HepG2 (cell line): ENCODE data around the gene HIVEP2. TPM values are rescaled to one million over a fixed set of nuclear protein-coding genes. Genes with fewer than 3 reads are reported as not detected.
A peak's percentile ranks its signal among the peaks of the same experiment; 100 is the strongest.

Experiments
- AGO1 ChIP-seq: fragments of 200-400 bp; formaldehyde crosslinking; IDR thresholded peaks from 2 replicates; pipeline ENCODE4 v1.6.1; 2017; ENCODE audit warnings: mild to moderate bottlenecking, low read depth, low read length, moderate library complexity; ENCODE audit not compliant: poor library complexity, severe bottlenecking
- ATAD3A ChIP-seq: sonication (generic); formaldehyde crosslinking; IDR thresholded peaks from 2 replicates; pipeline ENCODE4 v1.4.0; 2020; ENCODE audit warnings: missing genetic modification reagents
- CCAR2 ChIP-seq: fragments of 200-400 bp; formaldehyde crosslinking; optimal IDR thresholded peaks from 2 replicates; pipeline ENCODE3; 2018; ENCODE audit warnings: low read depth, mild to moderate bottlenecking, low read length, moderate library complexity
- HOXA3 ChIP-seq: sonication (generic); formaldehyde crosslinking; IDR thresholded peaks from 2 replicates; pipeline ENCODE4 v1.5.0; 2020; ENCODE audit warnings: missing genetic modification reagents
- KLF12 ChIP-seq: sonication (generic); formaldehyde crosslinking; IDR thresholded peaks from 2 replicates; pipeline ENCODE4 v1.4.0; 2020; ENCODE audit warnings: missing genetic modification reagents, borderline replicate concordance
- LCORL ChIP-seq, 2 experiments: fragments of 450-650 bp in 1 of 2; sonication (generic) in 1 of 2; formaldehyde crosslinking in 1 of 2; IDR thresholded peaks; 2 replicates each; pipeline versions ENCODE4 v1.5.0 to v1.6.1; 2017 to 2020; ENCODE audit warnings: antibody characterized with exemption in 1 of 2, missing genetic modification reagents in 1 of 2
- MTF2 ChIP-seq: sonication (generic); formaldehyde crosslinking; IDR thresholded peaks from 2 replicates; pipeline ENCODE4 v1.5.0; 2020; ENCODE audit warnings: missing genetic modification reagents, borderline replicate concordance
- MXI1 ChIP-seq: IDR thresholded peaks from 3 replicates; pipeline ENCODE4 v1.6.1; 2012; ENCODE audit warnings: low read depth, low read length, inconsistent platforms, borderline replicate concordance
- MYC ChIP-seq: sonication (generic); formaldehyde crosslinking; IDR thresholded peaks from 2 replicates; pipeline ENCODE4 v1.9.0; 2021; ENCODE audit warnings: missing genetic modification reagents, borderline replicate concordance
- NFRKB ChIP-seq: fragments of 450-650 bp; IDR thresholded peaks from 2 replicates; pipeline ENCODE4 v1.6.1; 2017
- NR2F1 ChIP-seq, 2 experiments: fragments of 450-650 bp in 1 of 2; formaldehyde crosslinking in 1 of 2; IDR thresholded peaks; 2 replicates each; pipeline versions ENCODE4 v1.5.0 to v1.6.1; 2016 to 2020; ENCODE audit warnings: mild to moderate bottlenecking in 1 of 2, missing compliant biosample characterization in 1 of 2, missing genetic modification reagents in 1 of 2, moderate library complexity in 1 of 2
- PRPF4 ChIP-seq: fragments of 200-400 bp; formaldehyde crosslinking; IDR thresholded peaks from 2 replicates; pipeline ENCODE4 v1.6.1; 2016; ENCODE audit warnings: low read length, low read depth; ENCODE audit not compliant: poor library complexity, severe bottlenecking
- RARG ChIP-seq: sonication (generic); formaldehyde crosslinking; IDR thresholded peaks from 2 replicates; pipeline ENCODE4 v1.4.0; 2020; ENCODE audit warnings: low read depth, mild to moderate bottlenecking, missing genetic modification reagents
- TAF15 ChIP-seq: fragments of 200-400 bp; formaldehyde crosslinking; IDR thresholded peaks from one replicate; pipeline ENCODE4 v1.6.1; 2018; ENCODE audit warnings: mild to moderate bottlenecking, low read depth, low read length; ENCODE audit not compliant: poor library complexity, severe bottlenecking
- TCF7L2 ChIP-seq: IDR thresholded peaks from 2 replicates; pipeline ENCODE4 v1.6.1; 2011; ENCODE audit warnings: mild to moderate bottlenecking, low read depth, low read length, moderate library complexity
- WIZ ChIP-seq: sonication (generic); formaldehyde crosslinking; IDR thresholded peaks from 2 replicates; pipeline ENCODE4 v1.5.1; 2020; ENCODE audit warnings: mild to moderate bottlenecking, missing genetic modification reagents
- ZNF121 ChIP-seq: sonication (generic); formaldehyde crosslinking; IDR thresholded peaks from 2 replicates; pipeline ENCODE4 v1.5.0; 2020; ENCODE audit warnings: mild to moderate bottlenecking, missing genetic modification reagents
- ZNF256 ChIP-seq: sonication (generic); formaldehyde crosslinking; conservative IDR thresholded peaks from 2 replicates; pipeline ENCODE4 v1.4.0; 2020; ENCODE audit warnings: missing genetic modification reagents
- ZNF331 ChIP-seq: sonication (generic); formaldehyde crosslinking; IDR thresholded peaks from 2 replicates; pipeline ENCODE4 v1.4.0; 2020; ENCODE audit warnings: missing genetic modification reagents
- ZNF501 ChIP-seq: sonication (generic); formaldehyde crosslinking; IDR thresholded peaks from 2 replicates; pipeline ENCODE4 v1.5.1; 2020; ENCODE audit warnings: mild to moderate bottlenecking, moderate library complexity, missing genetic modification reagents
- ZNF619 ChIP-seq: sonication (generic); formaldehyde crosslinking; IDR thresholded peaks from 2 replicates; pipeline ENCODE4 v1.4.0; 2020; ENCODE audit warnings: mild to moderate bottlenecking, missing genetic modification reagents
- polyA plus RNA-seq, 8 experiments: library from polyadenylated mRNA; depleted of rRNA in 3 of 8; stranded (reverse) in 7 of 8; unstranded in 1 of 8; fragments of >200 nt; fragmentation: Illumina TruSeq in 4 of 8; extraction: Trizol in 4 of 8; gene quantifications; 2 replicates each; pipeline versions ENCODE4 v1.2.1 to v1.2.3, GENCODE V29; 2011 to 2016; ENCODE audit warnings: low read depth in 4 of 8, missing spikeins in 1 of 8, mixed read lengths in 1 of 8; ENCODE audit not compliant: insufficient read depth in 1 of 8
- total RNA-seq, 5 experiments: library from RNA; depleted of rRNA; stranded (reverse); fragments of >200 nt; fragmentation: Illumina TruSeq; extraction: Trizol; gene quantifications; 2 replicates each; pipeline ENCODE4 v1.2.3, GENCODE V29; 2016; ENCODE audit warnings: low read depth in 1 of 5
- TF ChIP-seq, protein P1 (sequence below): sonication (generic); formaldehyde crosslinking; IDR thresholded peaks from 2 replicates; pipeline ENCODE4 v1.4.0; 2020; ENCODE audit warnings: missing genetic modification reagents
- TF ChIP-seq, protein P2 (sequence below): sonication (generic); formaldehyde crosslinking; IDR thresholded peaks from 2 replicates; pipeline ENCODE4 v1.5.0; 2020; ENCODE audit warnings: mild to moderate bottlenecking, missing genetic modification reagents, borderline replicate concordance
- TF ChIP-seq, protein P3 (sequence below): sonication (generic); formaldehyde crosslinking; conservative IDR thresholded peaks from 2 replicates; pipeline ENCODE4 v1.8.0; 2022; ENCODE audit warnings: mild to moderate bottlenecking, moderate library complexity, missing genetic modification reagents
- TF ChIP-seq, protein P4 (sequence below): sonication (generic); formaldehyde crosslinking; IDR thresholded peaks from 2 replicates; pipeline ENCODE4 v1.5.0; 2020; ENCODE audit warnings: missing genetic modification reagents, mild to moderate bottlenecking, borderline replicate concordance

The HIVEP2 gene
- total and polyA plus RNA-seq, 2 of the 13 experiments (the other 11 are each of a cell fraction or from before 2014, with no cell fraction given) = 3.4 to 12.9 TPM

DNA sequence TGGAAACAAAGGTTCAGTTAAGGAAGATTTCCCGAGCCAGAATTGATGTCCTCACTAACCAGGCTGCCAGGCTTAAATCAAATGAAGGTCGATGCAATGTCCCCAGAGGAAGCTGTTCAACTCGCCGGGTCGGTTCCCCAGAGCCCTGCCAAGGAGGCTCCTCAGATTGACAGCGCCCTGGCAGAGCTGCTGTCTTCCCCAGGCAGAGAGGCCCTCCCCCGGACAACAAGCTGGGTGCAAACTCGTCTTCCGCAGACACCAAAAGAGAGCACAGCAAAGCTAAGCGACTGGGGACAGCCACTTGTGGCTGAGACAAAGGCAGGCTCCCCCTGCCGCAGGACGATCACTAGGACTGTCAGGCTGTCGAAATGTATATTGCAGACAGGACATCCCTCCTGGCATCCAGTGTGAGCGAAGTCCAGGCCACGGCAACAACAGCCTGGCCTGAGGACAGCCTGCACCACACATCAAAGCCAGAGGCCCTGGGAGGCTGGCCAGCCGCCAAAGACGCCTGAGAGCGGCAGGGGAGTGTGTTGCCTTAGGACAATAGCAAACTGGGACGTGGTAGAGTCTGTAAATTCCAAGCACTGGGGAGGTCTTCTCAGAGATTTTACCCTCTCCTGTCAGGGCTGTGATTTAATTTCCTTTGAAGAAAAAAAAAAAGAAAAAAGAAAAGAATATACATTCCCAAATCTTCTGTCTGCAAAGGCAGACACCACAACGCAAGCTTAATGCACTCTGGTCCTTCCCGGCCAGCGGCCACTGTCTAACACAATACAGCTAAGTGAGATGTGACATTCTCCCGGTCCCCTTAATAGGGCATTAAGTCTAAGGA, 99.1 kb downstream of the HIVEP2 start (continued):
- TF ChIP-seq LCORL (IDR thresholded peaks at IDR 0.05) (0 out of 2 replicates have a peak, but pooled peaks have one; percentile 41), LCORL (CRISPR knock-in tag; IDR thresholded peaks at IDR 0.05) (peak; percentile 99), ZNF331 (CRISPR knock-in tag) (peak; percentile 97), ZNF121 (CRISPR knock-in tag) (peak; percentile 64), ZNF501 (CRISPR knock-in tag) (peak; percentile 99), ZNF256 (no peak), PRPF4 (no peak), KLF12 (no peak), TCF7L2 (peak; percentile 85; the same call in 1 of the 2 replicates), CCAR2 (no peak), RARG (no peak), NR2F1 (CRISPR knock-in tag; IDR thresholded peaks at IDR 0.05) (peak; percentile 51 to 64; a peak in 2 of 4 replicates), ATAD3A (CRISPR knock-in tag) (no peak), NFRKB (no peak), ZNF619 (peak; percentile 94), TAF15 (no peak), WIZ (0 out of 2 replicates have a peak, but pooled peaks have one; percentile 34), MYC (CRISPR knock-in tag) (peak; percentile 70; the same call in 1 of the 2 replicates), MXI1 (peak; percentile 90; the same call in 1 of the 3 replicates), HOXA3 (CRISPR knock-in tag) (peak; percentile 90), MTF2 (no peak), AGO1 (peak; percentile 72)
- TF ChIP-seq, protein P1, sequence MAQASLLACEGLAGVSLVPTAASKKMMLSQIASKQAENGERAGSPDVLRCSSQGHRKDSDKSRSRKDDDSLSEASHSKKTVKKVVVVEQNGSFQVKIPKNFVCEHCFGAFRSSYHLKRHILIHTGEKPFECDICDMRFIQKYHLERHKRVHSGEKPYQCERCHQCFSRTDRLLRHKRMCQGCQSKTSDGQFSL = no peak
- TF ChIP-seq, protein P2, sequence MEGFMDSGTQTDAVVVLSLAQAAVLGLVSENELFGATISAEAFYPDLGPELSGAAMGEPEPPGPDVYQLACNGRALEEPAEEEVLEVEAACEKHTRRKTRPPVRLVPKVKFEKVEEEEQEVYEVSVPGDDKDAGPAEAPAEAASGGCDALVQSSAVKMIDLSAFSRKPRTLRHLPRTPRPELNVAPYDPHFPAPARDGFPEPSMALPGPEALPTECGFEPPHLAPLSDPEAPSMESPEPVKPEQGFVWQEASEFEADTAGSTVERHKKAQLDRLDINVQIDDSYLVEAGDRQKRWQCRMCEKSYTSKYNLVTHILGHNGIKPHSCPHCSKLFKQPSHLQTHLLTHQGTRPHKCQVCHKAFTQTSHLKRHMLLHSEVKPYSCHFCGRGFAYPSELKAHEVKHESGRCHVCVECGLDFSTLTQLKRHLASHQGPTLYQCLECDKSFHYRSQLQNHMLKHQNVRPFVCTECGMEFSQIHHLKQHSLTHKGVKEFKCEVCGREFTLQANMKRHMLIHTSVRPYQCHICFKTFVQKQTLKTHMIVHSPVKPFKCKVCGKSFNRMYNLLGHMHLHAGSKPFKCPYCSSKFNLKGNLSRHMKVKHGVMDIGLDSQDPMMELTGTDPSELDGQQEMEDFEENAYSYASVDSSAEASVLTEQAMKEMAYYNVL (CRISPR knock-in tag) = peak; percentile 73; the same call in 1 of the 2 replicates
- TF ChIP-seq, protein P3, sequence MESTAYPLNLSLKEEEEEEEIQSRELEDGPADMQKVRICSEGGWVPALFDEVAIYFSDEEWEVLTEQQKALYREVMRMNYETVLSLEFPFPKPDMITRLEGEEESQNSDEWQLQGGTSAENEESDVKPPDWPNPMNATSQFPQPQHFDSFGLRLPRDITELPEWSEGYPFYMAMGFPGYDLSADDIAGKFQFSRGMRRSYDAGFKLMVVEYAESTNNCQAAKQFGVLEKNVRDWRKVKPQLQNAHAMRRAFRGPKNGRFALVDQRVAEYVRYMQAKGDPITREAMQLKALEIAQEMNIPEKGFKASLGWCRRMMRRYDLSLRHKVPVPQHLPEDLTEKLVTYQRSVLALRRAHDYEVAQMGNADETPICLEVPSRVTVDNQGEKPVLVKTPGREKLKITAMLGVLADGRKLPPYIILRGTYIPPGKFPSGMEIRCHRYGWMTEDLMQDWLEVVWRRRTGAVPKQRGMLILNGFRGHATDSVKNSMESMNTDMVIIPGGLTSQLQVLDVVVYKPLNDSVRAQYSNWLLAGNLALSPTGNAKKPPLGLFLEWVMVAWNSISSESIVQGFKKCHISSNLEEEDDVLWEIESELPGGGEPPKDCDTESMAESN (CRISPR knock-in tag) = peak; percentile 85; the same call in 1 of the 2 replicates
- TF ChIP-seq, protein P4, sequence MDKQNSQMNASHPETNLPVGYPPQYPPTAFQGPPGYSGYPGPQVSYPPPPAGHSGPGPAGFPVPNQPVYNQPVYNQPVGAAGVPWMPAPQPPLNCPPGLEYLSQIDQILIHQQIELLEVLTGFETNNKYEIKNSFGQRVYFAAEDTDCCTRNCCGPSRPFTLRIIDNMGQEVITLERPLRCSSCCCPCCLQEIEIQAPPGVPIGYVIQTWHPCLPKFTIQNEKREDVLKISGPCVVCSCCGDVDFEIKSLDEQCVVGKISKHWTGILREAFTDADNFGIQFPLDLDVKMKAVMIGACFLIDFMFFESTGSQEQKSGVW (CRISPR knock-in tag) = no peak
